Endothelial cell (in vitro differentiated cells): ENCODE measurements around the gene OLFM3. TPM values are rescaled to one million over a fixed set of nuclear protein-coding genes. Genes with fewer than 3 reads are reported as not detected.

Experiments used
- DNase-seq: peaks from one replicate; pipeline ENCODE4 v3.0.0; 2021; ENCODE audit warnings: low spot score
- H3K27ac Mint-ChIP-seq: one replicate; pipeline ENCODE4 v1.8.0; 2021; ENCODE audit warnings: mixed read lengths, inconsistent platforms; ENCODE audit not compliant: unreplicated experiment
- H3K27me3 Mint-ChIP-seq: one replicate; pipeline ENCODE4 v1.8.0; 2021; ENCODE audit warnings: mild to moderate bottlenecking, moderate library complexity, mixed read lengths, inconsistent platforms; ENCODE audit not compliant: unreplicated experiment
- H3K36me3 Mint-ChIP-seq: one replicate; pipeline ENCODE4 v1.8.0; 2021; ENCODE audit warnings: mild to moderate bottlenecking, low read depth, mixed read lengths, inconsistent platforms; ENCODE audit not compliant: unreplicated experiment
- H3K4me1 Mint-ChIP-seq: one replicate; pipeline ENCODE4 v1.8.0; 2021; ENCODE audit warnings: mild to moderate bottlenecking, mixed read lengths, inconsistent platforms; ENCODE audit not compliant: unreplicated experiment
- H3K4me3 Mint-ChIP-seq: one replicate; pipeline ENCODE4 v1.8.0; 2021; ENCODE audit warnings: mild to moderate bottlenecking, mixed read lengths, inconsistent platforms; ENCODE audit not compliant: unreplicated experiment
- H3K9me3 Mint-ChIP-seq: one replicate; pipeline ENCODE4 v1.8.0; 2021; ENCODE audit warnings: mixed read lengths, inconsistent platforms; ENCODE audit not compliant: unreplicated experiment
- total RNA-seq: library from RNA; stranded (reverse); fragmentation: NEBNext Ultra II Directional; extraction: Animal tissue kit (Norgen Biotek cat#: 25700); gene quantifications from one replicate; pipeline ENCODE4 v1.2.1, GENCODE V29; 2021; ENCODE audit not compliant: unreplicated experiment
- TF ChIP-seq, protein P1 (sequence below): fragments of 200-600 bp; sonication (generic); IDR thresholded peaks from one replicate; pipeline ENCODE4 v1.5.0; 2021; ENCODE audit warnings: antibody characterized with exemption; ENCODE audit not compliant: unreplicated experiment

The OLFM3 gene
- total RNA-seq, 1 donor from 2014 or later: 0.23 TPM

DNA sequence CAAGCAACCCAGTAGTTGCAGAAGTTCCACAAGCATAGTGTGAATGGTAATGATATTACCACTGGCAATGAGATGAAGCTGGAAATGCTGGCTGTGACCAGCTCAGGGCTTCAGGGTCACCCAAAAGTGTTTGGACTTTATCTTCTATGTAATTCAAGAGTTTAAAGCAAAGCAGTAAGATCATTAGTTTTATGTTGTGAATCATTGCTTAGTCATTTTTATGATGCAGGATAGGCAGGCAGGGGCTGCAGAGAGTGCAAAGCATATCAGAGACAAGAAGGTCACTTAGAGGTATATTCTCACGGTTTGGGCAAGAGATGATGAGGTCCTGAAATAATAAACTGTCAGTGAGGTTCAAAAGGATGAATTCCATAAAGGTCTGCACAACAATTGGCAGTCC lies 147.4 kb downstream of the OLFM3 start:
- TF ChIP-seq, protein P1, sequence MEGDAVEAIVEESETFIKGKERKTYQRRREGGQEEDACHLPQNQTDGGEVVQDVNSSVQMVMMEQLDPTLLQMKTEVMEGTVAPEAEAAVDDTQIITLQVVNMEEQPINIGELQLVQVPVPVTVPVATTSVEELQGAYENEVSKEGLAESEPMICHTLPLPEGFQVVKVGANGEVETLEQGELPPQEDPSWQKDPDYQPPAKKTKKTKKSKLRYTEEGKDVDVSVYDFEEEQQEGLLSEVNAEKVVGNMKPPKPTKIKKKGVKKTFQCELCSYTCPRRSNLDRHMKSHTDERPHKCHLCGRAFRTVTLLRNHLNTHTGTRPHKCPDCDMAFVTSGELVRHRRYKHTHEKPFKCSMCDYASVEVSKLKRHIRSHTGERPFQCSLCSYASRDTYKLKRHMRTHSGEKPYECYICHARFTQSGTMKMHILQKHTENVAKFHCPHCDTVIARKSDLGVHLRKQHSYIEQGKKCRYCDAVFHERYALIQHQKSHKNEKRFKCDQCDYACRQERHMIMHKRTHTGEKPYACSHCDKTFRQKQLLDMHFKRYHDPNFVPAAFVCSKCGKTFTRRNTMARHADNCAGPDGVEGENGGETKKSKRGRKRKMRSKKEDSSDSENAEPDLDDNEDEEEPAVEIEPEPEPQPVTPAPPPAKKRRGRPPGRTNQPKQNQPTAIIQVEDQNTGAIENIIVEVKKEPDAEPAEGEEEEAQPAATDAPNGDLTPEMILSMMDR: no peak
- no peaks in the 10 kb centered on the region for H3K27me3 Mint-ChIP-seq

DNA sequence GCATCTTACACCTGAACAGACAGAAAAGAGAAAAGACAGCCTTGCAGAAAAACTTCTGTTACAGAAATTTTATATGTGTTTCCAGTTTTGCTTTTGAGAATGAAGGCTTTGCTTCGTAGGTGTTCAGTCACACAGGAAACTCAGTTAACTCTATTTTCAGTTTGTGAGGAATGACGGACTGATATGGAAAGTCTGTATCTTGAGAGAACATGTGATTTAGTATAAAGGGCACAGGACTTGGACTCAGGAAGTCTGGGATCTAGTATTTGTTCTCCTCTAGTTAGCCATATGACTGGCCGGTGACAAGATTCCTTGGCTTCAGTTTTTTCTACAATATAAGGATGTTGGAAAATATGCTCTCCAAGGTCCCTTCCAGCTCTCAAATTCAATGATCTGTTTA lies 149.1 kb downstream of the OLFM3 start:
- TF ChIP-seq, protein P1: no peak
- no peak for DNase-seq
- Mint-ChIP-seq H3K9me3 (no peaks in the 10 kb centered on the region), H3K4me1 (peaks cover 11% of the 10 kb centered on the region), H3K36me3 (no peaks in the 10 kb centered on the region), H3K27ac (no peak overlapping the region), H3K4me3 (no peak overlapping the region), H3K27me3 (no peaks in the 10 kb centered on the region)

More for the DNA sequence above, 147.4 kb downstream of the OLFM3 start:
- Mint-ChIP-seq H3K4me1 (peaks cover 11% of the 10 kb centered on the region), H3K36me3 (no peaks in the 10 kb centered on the region), H3K4me3 (no peak overlapping the region), H3K27ac (no peak overlapping the region), H3K9me3 (no peaks in the 10 kb centered on the region)
- DNase-seq: no peak

DNA sequence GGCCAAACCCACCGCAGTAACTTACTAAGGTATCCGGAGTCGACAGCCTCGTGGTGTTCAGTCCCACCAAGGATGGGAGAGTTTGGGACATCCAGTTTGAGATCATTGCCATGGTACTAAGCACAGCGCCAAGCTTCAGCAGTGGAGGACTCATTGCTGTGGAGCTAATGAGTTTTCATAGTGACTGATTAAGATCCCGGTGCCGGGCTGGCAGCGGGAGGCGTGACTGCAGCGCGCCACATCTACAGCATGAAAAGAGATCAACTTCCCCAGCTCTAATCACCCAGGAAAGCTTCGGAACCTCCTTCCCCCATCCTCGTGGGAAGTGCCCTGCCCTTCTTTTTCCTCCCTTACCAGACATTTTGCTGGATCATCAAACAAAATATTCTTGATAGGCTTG lies 149.9 kb downstream of the OLFM3 start:
- peak; percentile 5 for DNase-seq
- Mint-ChIP-seq H3K9me3 (no peaks in the 10 kb centered on the region), H3K4me1 (peaks cover 11% of the 10 kb centered on the region), H3K27me3 (no peaks in the 10 kb centered on the region), H3K27ac (no peak overlapping the region), H3K4me3 (peak overlapping the region; percentile 61), H3K36me3 (no peaks in the 10 kb centered on the region)
- TF ChIP-seq, protein P1: no peak

DNA sequence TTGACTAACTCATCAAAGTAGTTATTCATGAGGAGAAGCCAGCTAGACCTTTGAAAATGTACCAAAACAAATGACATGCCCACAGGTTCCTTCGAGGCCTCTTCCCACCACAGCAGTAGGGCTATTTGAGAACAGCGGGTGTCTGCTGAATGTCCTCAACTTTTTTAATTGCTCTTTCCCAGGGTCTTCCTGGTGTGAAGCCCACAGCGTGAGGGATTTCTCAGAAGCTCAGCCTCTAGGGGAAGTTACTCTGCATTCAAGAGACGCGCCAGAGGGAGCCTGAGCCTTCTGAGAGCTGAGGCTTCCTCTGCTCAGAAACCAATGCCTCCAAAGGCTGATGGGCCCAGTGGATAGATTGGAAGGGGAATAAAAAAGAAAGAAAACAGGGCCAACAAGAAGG lies 153.6 kb downstream of the OLFM3 start:
- H3K4me3 Mint-ChIP-seq: no peak overlapping the region
- no peaks in the 10 kb centered on the region for H3K27me3 Mint-ChIP-seq
- no peaks in the 10 kb centered on the region for H3K9me3 Mint-ChIP-seq
- no peak overlapping the region for H3K27ac Mint-ChIP-seq
- H3K36me3 Mint-ChIP-seq: no peaks in the 10 kb centered on the region
- TF ChIP-seq, protein P1: no peak
- DNase-seq: no peak
- peaks cover 11% of the 10 kb centered on the region for H3K4me1 Mint-ChIP-seq

DNA sequence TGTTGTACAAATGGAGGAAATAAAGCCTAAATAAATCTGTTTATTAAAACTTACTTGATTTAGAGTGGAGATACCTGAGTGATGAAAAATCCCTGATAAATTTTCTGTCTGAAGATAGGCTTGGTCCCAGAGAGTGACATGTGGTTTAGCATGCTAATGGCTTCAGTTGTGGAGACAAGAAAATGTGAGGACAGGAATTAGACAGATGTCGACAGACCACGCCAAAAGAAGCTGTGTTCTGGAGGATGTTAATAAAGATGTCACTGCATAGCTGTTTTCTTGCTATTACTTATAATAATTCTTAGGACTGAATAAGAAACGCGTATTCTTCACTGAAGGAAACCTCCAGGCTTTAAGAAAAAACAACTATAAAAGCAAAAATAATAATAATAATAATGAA lies 154.9 kb downstream of the OLFM3 start:
- DNase-seq: no peak
- TF ChIP-seq, protein P1: no peak
- H3K4me1 Mint-ChIP-seq: no peaks in the 10 kb centered on the region
- no peak overlapping the region for H3K27ac Mint-ChIP-seq
- no peaks in the 10 kb centered on the region for H3K27me3 Mint-ChIP-seq
- no peaks in the 10 kb centered on the region for H3K9me3 Mint-ChIP-seq
- no peak overlapping the region for H3K4me3 Mint-ChIP-seq
- no peaks in the 10 kb centered on the region for H3K36me3 Mint-ChIP-seq
